Testis (tissue), 2 donors: ENCODE data around the gene MAGEA3.

ENCODE experiments used
- POLR2A ChIP-seq: fragments of 450-650 bp; IDR thresholded peaks from one replicate; pipeline ENCODE4 v1.6.1; 2017; ENCODE audit warnings: antibody characterized with exemption, mild to moderate bottlenecking, moderate library complexity
- TF ChIP-seq, protein P1 (sequence below), 3 experiments: fragments of 450-650 bp in 2 of 3; fragments of 200-600 bp in 1 of 3; sonication (generic) in 1 of 3; IDR thresholded peaks; one replicate each; pipeline ENCODE4 v1.5.1; 2016 to 2019; ENCODE audit warnings: antibody characterized with exemption in 3 of 3, mild to moderate bottlenecking in 2 of 3, moderate library complexity in 1 of 3

DNA sequence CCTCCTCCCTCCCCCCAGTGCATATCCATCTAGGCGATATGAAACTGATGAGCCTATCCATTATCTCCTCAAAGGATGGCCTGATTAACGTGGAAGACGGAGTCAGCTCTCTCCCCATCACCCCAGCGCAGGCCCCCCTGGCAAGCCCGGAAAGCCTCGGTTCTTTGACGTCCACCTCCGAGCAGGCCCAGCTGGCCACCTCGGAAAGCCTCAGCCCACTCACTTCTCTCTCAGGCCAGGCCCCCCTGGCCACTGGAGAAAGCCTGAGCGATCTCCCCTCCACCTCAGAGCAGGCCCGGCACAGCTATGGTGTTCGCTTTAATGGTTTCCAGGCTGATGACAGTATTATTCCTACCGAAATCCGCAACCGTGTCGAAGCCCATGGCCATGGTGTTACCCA lies 46.1 kb upstream of the MAGEA3 start:
- TF ChIP-seq, protein P1, sequence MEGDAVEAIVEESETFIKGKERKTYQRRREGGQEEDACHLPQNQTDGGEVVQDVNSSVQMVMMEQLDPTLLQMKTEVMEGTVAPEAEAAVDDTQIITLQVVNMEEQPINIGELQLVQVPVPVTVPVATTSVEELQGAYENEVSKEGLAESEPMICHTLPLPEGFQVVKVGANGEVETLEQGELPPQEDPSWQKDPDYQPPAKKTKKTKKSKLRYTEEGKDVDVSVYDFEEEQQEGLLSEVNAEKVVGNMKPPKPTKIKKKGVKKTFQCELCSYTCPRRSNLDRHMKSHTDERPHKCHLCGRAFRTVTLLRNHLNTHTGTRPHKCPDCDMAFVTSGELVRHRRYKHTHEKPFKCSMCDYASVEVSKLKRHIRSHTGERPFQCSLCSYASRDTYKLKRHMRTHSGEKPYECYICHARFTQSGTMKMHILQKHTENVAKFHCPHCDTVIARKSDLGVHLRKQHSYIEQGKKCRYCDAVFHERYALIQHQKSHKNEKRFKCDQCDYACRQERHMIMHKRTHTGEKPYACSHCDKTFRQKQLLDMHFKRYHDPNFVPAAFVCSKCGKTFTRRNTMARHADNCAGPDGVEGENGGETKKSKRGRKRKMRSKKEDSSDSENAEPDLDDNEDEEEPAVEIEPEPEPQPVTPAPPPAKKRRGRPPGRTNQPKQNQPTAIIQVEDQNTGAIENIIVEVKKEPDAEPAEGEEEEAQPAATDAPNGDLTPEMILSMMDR (IDR thresholded peaks at IDR 0.05), result no peak
- no peak for TF ChIP-seq POLR2A
